Colonic mucosa (tissue), 4 donors: Measurements from ENCODE around the gene CALN1. TPM values are rescaled to one million over a fixed set of nuclear protein-coding genes. Genes with fewer than 3 reads are reported as not detected.

Source experiments
- DNase-seq: peaks from one replicate; pipeline ENCODE4 v3.0.0-alpha.2; 2020
- H3K27ac ChIP-seq: fragments of 200-600 bp; one replicate; pipeline ENCODE4 v1.8.0; 2021
- H3K27me3 ChIP-seq: fragments of 200-600 bp; one replicate; pipeline ENCODE4 v1.8.0; 2021
- H3K36me3 ChIP-seq: fragments of 200-600 bp; one replicate; pipeline ENCODE4 v1.8.0; 2021
- H3K4me1 ChIP-seq: fragments of 200-600 bp; one replicate; pipeline ENCODE4 v1.8.0; 2021; ENCODE audit warnings: mild to moderate bottlenecking
- H3K4me3 ChIP-seq: fragments of 200-600 bp; one replicate; pipeline ENCODE4 v1.8.0; 2021
- H3K9ac ChIP-seq, 2 donors: one replicate each; pipeline ENCODE4 v1.7.0; 2013; ENCODE audit warnings: control low read depth in 2 of 2, low read depth in 2 of 2, low read length in 2 of 2
- H3K9me3 ChIP-seq: fragments of 200-600 bp; one replicate; pipeline ENCODE4 v1.8.0; 2021
- intact Hi-C: fragments of 100-400 bp; cut with DNase I; formaldehyde crosslinking; loops from one replicate; pipeline ENCODE4 v1.14.1; 2022
- total RNA-seq, 2 donors: library from RNA; stranded (reverse); fragmentation: NEBNext Ultra II Directional in 1 of 2; extraction: Animal tissue kit (Norgen Biotek cat#: 25700) in 1 of 2; gene quantifications; one replicate each; pipeline ENCODE4 v1.2.1, GENCODE V29; 2021
- TF ChIP-seq, protein P1 (sequence below): fragments of 200-600 bp; IDR thresholded peaks from one replicate; pipeline ENCODE4 v1.8.0; 2022; ENCODE audit warnings: antibody characterized with exemption, mild to moderate bottlenecking
- donor health status: healthy.
- donor health status: DM: no; HTN: no; CAD: no.
- donor health status: DM: no; HTN: no; CAD: no.

The CALN1 gene
- total RNA-seq, 2 donors from 2014 or later: 0.37 TPM; not detected in 1

DNA sequence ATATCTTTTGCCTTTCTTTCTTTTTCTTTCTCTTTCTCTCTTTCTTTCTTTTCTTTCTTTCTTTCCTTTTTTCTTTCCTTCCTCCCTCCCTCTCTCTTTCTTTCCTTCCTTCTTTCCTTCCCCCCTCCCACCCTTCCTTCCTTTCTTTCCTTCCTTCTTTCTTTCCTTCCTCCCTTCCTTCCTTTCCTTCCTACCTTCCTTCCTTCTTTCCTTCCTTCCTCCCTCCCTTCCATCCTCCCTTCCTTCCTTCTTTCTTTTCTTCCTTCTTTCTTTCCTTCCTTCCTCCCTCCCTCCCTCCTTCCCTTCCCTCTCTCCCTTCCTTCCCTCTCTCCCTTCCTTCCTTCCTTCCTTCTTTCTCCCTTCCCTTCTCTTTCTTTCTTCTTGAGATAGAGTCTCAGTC lies 25.5 kb upstream of the CALN1 start:
- TF ChIP-seq, protein P1, sequence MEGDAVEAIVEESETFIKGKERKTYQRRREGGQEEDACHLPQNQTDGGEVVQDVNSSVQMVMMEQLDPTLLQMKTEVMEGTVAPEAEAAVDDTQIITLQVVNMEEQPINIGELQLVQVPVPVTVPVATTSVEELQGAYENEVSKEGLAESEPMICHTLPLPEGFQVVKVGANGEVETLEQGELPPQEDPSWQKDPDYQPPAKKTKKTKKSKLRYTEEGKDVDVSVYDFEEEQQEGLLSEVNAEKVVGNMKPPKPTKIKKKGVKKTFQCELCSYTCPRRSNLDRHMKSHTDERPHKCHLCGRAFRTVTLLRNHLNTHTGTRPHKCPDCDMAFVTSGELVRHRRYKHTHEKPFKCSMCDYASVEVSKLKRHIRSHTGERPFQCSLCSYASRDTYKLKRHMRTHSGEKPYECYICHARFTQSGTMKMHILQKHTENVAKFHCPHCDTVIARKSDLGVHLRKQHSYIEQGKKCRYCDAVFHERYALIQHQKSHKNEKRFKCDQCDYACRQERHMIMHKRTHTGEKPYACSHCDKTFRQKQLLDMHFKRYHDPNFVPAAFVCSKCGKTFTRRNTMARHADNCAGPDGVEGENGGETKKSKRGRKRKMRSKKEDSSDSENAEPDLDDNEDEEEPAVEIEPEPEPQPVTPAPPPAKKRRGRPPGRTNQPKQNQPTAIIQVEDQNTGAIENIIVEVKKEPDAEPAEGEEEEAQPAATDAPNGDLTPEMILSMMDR: no peak
- Histone ChIP-seq H3K27ac (no peak overlapping the region), H3K4me3 (no peak overlapping the region), H3K27me3 (no peaks in the 10 kb centered on the region), H3K9me3 (no peaks in the 10 kb centered on the region), H3K9ac (no peak overlapping the region), H3K36me3 (no peaks in the 10 kb centered on the region), H3K4me1 (no peaks in the 10 kb centered on the region)
- DNase-seq: no peak
- intact Hi-C loops: no loop called here

DNA sequence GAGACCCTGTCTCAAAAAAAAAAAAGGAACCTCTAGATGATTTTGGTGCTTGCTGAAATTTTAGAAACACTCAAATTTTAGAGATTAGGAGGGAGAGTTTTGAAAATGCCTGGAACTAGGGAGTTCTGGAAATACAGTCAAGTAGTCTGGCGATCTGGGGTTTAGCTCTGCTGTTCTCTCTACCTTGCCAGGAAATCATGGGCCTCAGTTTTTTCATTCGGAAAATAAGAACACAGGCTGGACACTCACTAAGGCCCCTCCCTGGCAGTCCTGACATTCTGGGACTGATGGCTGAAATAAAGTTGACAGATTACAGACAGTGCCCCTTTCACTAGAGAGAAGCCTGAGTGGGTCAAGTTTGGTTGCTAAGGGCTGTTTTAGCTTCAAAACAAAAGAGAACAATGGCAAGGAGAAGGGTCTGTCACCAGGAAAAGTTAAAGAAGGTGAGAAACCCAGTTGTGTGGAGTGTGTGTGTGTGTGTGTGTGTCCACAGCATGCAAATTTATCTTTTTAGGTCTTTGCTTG lies 25.0 kb upstream of the CALN1 start:
- no peaks in the 10 kb centered on the region for H3K27me3 ChIP-seq
- no peaks in the 10 kb centered on the region for H3K4me1 ChIP-seq
- H3K36me3 ChIP-seq: no peaks in the 10 kb centered on the region
- no peak overlapping the region for H3K9ac ChIP-seq
- DNase-seq: no peak
- no peaks in the 10 kb centered on the region for H3K9me3 ChIP-seq
- intact Hi-C loops: no loop called here
- TF ChIP-seq, protein P1: no peak
- no peak overlapping the region for H3K27ac ChIP-seq
- H3K4me3 ChIP-seq: no peak overlapping the region

DNA sequence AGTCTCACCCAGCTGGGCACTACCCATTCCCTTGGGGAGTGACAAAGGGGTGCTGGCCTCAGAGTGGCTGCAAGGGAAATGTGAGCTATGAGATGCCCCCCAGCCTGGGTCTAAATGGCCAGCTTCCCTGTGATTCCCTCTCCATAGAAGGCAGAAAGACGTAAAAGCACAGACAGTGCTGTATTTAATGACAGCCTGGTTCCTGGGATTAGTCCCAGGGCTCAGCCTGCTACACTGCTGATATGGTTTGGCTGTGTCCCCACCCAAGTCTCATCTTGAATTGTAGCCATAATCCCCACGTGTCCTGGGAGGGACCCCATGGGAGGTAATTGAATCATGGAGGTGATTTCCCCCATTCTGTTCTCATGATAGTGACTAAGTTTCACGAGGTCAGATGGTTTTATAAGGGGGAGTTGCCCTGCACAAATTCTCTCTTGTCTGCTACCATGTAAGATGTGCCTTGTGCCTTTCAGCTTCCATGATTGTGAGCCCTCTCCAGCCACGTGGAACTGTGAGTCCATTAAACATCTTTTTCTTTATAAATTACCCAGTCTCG lies 23.9 kb upstream of the CALN1 start:
- no peak for DNase-seq
- H3K27ac ChIP-seq: no peak overlapping the region
- no peak overlapping the region for H3K4me3 ChIP-seq

DNA sequence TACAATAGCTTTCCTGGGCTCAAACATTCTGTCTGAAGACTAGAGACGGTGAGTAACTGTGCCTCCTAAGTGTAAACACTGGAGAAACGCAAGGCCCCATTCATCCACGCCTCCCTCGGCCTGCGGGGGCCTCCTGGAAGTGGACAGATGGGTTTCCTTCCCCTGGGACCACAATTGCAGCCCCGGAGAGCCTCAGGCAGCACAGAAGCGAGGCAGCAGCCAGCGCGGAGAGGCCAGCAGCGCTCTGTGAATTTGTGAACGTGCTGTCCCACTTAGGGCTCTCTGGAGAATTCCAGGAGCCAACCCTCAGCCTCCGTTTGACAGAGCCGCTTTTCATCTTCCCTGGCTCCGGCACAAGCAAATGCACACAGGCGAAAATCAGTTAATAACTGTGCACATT lies 23.2 kb upstream of the CALN1 start:
- H3K27me3 ChIP-seq: no peaks in the 10 kb centered on the region
- TF ChIP-seq, protein P1: no peak
- no peak for DNase-seq
- no peak overlapping the region for H3K9ac ChIP-seq
- no peaks in the 10 kb centered on the region for H3K4me1 ChIP-seq
- no peaks in the 10 kb centered on the region for H3K36me3 ChIP-seq
- no peaks in the 10 kb centered on the region for H3K9me3 ChIP-seq
- no peak overlapping the region for H3K4me3 ChIP-seq
- no peak overlapping the region for H3K27ac ChIP-seq
- intact Hi-C loops: no loop called here

More for the DNA sequence above, 23.9 kb upstream of the CALN1 start:
- Histone ChIP-seq H3K27me3 (no peaks in the 10 kb centered on the region), H3K4me1 (no peaks in the 10 kb centered on the region), H3K9me3 (no peaks in the 10 kb centered on the region), H3K36me3 (no peaks in the 10 kb centered on the region), H3K9ac (no peak overlapping the region)
- intact Hi-C loops: no loop called here
- TF ChIP-seq, protein P1: no peak

DNA sequence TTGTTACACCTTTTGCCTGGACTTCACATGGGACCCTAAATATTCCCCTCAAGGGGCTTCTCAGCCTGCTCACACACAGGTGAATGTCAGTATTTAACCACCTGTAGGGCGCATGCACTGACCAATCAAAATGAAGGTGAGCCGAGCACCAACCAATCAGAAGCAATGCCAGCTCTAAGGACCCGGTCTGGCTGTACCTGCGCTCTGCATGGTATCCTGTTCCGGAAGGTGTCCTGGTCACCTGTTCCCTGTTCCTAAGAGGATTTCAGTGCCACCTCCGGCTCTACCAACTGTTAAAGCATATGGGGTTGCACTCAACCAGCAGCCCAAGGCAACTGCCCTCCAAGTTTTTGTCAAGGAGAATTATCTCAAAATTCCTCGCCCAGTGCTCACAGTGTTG lies 18.4 kb upstream of the CALN1 start:
- no peak overlapping the region for H3K27ac ChIP-seq
- H3K36me3 ChIP-seq: no peaks in the 10 kb centered on the region
- intact Hi-C loops: no loop called here
- H3K9ac ChIP-seq: no peak overlapping the region
- no peaks in the 10 kb centered on the region for H3K9me3 ChIP-seq
- no peaks in the 10 kb centered on the region for H3K4me1 ChIP-seq
- no peak for DNase-seq
- H3K4me3 ChIP-seq: no peak overlapping the region
- TF ChIP-seq, protein P1: no peak
- H3K27me3 ChIP-seq: no peaks in the 10 kb centered on the region
